HG02840 (cell line): ENCODE measurements around the gene NOM1.

Experiments used
- ATAC-seq: cut with Tn5 transposase; IDR thresholded peaks from one replicate; pipeline ENCODE4 v1.9.1; 2021; ENCODE audit warnings: mild to moderate bottlenecking, moderate library complexity, moderate number of reproducible peaks; ENCODE audit not compliant: unreplicated experiment, low FRiP score

NOM1 gene

DNA sequence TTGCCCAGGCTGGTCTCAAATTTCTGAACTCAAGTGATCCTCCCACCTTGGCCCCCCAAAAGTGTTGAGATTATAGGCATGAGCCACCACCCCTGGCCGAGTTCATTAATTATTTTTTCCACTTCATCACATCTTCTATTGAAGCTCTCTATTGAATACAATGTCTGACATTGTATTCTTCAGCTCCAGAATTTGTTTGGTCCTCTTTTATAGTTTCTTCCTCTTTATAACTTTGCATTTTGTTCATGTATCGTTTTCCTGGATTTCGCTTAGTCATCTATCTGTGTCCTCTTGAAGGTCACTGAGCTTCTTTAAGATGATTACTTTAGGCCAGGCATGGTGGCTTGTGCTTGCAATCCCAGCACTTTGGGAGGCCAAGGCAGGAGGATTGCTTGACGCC lies 30.2 kb downstream of the NOM1 start:
- ATAC-seq, result no peak

DNA sequence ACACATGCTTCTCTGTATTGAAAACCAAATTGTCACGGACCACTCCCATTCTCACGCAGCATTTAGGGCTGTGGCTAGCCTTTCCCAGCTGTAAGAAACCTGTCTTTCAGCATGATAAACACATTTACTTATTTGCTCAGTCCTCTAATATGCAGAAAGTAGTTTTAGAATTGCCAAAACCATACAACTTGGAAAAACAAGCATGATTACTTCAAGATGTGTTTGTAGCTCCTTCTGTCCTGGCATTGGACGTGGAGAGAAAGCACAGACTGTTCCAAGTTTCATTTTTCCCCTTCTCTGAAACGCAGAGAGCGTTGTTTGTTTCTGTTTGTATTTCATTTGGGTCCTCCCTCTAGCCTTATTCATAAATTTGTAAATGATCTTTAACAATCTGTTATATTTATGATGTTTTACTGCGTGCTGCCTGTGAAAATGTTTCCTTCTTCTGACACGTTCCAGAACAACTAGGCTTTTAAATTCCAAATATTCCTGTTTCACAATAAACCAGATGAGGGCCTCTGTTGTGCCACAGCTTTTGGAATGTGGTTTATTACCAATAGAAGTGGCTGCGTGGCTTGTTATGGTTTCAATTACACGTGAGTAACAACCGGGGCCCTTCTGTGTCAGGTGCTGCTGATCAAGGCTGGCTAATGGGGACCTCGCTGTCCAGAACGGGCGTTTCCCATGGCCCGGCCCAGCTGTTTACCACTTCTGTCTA lies 34.8 kb downstream of the NOM1 start:
- ATAC-seq, result no peak

GRCh38 chr7:156985101-156985992 lies 35.8 kb downstream of the NOM1 start:
- no peak for ATAC-seq

- ATAC-seq, result no peak
These were observed 36.9 kb downstream of the NOM1 start for GRCh38 chr7:156986378-156986777.

DNA sequence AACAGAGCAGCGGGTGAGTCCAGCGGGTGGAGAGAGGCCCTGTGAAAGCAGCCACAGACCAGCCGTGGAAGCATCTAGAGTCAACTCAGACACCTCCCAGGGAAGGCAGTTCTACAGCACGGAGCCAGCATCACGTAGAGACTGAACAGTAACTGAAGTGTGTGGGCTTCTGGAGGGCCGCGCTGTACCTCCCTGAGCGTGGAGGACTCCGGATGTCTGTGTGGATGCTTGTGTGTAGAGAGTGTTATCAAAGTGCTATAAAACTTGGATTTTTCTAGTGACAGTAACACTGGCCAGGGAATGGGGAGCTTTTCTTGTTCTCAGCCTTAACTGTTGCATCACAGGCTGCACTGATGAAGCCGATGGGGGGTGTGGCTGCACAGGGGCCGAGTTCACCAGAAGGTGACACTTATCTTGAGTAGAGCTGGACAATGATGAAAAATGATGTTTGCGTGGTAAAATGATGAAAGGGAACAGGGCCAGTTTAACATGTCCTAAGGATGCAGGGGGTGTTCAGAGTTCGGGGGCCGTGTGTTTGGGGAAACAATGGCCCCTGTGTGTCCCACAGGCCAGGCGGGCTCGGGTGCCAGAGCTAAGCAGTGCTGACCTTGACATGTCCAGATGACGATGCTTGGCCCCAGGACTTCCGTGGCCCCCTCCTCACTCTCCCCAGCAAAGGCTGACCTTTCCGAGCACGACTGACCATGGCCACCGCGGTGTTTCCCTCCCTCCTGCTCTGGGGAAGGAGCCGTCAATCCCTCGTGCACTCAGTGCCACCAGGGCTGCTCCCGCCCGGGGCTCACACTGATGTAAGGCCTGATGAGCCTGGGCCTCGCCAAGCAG lies 39.1 kb downstream of the NOM1 start:
- ATAC-seq, result no peak

DNA sequence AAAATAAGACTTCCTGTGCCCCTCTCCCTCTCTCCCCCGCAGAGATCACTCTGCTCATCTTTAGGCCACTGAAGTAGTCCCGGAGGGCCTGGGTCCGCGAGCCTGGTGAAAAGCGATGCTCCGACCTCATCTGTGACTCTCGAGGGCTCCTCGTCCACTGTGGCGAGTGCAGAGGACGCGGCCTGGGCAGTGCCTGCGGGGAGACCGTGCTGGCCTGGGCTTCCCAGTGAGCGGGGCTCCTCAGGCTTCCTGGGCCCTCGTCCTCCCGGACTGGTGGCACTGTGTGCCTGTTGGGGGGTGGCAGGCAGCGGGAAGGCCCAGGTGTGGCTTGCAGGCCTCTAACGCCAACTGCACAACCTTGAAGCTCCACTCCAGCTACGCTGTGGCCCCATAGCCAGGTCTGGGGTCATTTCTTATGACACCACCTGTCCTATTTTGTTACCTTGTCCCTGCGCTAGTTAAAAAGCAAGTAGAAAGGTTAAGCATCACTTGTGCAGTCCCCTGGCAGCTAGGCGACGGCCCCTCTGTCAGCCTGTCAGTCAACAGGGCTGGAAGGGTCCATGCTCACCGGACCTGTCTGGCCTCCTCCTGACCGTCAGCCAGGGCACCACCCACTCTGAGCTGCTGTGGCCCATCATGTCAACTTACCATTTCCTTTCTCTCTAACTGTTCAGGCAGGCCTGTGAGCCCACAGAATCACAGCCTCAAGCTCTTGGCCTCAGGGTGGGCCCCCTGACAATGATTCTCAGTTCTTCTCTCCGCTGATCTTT lies 40.4 kb downstream of the NOM1 start:
- no peak for ATAC-seq

DNA sequence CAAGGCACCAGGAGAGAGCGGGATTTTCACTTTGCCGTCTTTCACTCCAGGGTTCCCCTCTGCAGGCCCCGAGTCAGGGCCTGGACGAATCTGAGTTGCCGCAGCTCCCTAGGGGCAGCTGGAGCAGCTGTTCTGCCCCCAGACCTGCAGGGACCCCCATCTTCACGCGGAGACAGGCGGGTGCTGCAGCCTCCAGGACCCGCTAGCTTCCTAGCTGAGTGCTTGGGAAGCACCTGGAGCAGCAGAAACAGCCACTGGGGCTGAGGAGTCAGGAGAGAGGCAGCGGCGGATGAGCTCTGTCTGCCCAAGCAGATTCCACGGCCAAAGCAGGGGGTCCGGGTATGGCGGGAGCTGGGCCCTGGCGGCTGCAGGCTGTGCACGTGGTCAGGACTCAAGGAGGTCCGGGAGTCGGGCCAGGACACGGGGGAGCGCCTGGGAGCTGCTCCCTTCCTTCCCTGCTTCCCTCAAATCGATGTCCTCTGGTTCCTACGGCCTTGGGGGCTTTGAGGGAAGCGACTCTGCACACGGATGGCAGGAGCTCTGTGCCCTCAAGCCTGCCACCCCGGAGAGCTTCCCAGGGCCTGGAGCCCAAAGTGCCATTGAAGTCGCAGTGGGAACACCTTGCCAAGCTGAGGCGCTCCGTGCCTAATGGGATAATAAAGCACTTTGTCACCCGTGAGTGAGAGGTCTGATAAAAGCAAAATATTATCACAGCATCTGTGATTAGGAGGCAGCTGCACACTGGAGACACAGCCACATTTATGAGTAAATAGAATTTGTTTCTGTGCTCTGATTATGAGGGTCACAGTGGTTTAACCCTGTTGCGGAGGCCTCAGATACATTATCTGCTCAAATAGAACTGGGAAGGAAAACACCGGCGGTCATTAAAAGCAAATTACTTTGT lies 43.8 kb downstream of the NOM1 start:
- ATAC-seq, result no peak

- ATAC-seq, result no peak
These were observed 44.4 kb downstream of the NOM1 start for GRCh38 chr7:156993925-156994235.

DNA sequence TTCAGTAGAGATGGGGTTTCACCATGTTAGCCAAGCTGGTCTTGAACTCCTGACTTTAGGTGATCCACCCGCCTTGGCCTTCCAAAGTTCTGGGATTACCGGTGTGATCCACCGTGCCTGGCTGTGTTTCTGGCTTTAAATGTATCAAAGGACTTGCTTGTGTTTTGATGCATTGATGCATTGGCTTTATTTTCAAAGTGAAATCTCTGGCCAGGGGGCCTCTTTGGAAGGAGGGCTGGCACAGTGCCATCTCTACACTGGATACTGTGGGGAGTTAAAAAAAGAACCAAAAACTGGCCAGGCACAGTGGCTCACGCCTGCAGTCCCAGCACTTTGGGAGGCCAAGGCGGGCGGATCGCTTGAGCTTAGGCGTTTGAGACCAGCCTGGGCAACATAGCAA lies 44.9 kb downstream of the NOM1 start:
- ATAC-seq, result no peak

DNA sequence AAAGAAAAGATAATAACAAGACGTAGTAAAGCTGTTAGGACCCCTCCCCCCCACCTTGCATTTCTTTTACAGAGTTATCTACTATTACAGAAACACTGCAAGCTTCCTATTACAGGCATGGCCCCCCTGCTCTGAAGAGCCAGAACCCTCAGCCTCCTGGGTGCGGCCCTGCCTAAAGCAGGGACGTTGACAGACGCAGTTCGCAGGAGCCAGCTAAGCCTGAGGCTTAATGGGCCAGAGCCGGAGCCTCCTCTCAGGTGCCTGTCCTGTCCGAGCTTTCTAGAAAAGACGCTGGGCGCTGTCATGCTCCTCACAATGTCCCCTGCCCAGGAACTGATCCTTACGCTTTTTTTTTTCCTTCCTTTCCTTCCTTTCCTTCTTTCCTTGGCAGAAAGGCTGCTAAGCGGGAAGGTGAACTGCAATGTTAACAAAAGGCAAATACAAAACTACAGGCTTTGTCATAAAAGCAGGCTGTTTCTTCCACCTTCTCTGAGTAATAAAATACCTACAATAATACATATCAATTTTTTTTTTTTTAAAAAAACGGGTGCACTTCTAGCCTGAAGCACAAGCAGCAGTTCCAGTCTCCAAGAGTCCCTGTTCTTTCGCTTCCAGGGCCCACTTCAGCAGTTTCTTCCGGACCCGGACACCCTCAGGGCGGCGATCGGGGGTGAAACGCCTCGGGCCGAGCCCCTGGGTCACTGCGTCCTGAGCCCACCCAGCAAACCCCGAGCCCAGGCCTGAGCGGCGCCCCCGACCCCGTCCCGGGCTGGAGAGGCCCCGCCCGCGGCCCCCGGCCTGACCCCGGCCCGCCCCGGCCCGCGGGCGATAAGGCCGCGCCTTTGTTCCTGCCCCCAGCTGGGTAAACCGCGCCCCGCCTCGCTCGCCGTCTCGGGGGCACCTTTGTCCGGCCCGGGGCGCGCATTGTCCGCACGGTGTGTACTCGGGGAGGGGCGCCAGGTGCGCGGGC lies 49.8 kb downstream of the NOM1 start:
- ATAC-seq, result no peak

DNA sequence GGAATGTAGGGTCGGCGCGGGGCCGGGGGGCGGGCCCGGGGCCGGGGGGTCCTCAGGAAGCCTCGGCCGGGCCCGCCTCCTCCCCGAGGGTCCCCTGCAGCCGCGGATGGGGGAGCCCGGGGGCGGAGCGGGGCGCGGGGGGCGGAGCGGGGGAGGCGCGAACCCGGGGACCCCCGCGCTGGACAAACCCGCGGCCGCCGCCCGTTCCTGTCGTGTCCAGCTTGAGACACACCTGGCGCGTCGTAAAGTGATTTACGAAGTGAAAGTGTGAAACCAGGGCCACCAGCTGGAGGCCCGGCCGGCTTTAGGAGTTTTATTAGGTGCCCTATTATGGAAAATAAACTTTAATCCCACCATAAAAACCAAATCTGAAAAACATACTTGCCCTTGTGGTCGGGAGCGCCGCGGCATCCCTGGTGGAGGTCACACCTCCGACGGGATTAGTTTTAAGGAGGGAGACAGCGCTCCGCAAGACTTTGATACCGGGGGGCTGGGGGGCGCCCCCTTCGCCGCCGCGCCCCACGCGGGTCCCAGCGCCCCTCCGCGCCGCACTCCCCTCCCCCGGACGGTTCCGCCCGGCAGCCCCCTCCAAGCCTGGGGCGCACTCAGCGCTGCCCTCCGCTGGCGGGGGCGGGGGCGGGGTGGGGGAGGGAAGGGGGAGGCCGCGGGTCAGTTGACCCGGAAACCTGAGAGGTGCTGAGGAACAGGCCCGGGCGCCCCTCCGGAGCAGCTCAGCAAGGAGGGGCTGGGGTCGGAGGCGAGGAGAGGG lies 50.6 kb downstream of the NOM1 start:
- ATAC-seq, result no peak

DNA sequence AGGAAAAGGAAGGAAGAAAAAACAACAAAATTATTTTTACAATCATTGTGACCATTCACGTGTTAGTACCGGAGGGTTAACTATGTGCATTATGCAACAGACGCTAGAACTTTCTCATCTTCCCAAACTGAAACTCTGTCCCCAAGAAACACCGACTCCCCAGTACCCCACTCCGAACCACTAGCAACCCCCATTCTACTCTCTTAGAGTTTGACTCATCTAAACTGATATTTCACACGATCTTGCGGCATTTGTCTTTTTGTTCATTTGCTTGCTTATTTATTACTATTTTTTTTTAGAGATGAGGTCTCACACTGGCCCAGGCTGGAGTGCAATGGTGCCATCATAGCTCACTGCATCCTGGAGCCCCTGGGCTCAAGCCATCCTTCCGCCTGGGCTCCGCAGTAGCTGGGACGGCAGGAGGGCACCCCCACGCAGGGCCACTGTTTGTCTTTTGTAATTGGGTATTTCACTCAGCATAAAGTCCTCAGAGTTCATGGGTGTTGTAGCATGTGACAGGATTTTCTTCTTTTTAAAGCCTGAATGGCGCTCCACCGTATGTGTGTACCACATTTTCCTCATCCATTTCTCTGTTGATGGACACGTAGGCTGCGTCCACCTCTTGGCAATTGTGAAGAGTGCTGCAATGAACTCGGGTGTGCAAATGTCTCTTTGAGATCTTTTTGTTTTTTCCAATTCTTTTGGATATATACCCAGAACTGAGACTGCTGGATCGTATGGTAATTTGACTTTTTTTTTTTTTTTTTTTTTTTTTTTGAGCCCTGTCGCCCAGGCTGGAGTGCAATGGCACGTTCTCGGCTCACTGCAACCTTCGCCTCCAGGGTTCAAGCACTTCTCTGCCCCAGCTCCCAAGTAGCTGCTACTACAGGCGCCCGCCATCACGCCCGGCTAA lies 51.5 kb downstream of the NOM1 start:
- ATAC-seq, result no peak

- no peak for ATAC-seq
These were observed 52.7 kb downstream of the NOM1 start for GRCh38 chr7:157001920-157002818.

DNA sequence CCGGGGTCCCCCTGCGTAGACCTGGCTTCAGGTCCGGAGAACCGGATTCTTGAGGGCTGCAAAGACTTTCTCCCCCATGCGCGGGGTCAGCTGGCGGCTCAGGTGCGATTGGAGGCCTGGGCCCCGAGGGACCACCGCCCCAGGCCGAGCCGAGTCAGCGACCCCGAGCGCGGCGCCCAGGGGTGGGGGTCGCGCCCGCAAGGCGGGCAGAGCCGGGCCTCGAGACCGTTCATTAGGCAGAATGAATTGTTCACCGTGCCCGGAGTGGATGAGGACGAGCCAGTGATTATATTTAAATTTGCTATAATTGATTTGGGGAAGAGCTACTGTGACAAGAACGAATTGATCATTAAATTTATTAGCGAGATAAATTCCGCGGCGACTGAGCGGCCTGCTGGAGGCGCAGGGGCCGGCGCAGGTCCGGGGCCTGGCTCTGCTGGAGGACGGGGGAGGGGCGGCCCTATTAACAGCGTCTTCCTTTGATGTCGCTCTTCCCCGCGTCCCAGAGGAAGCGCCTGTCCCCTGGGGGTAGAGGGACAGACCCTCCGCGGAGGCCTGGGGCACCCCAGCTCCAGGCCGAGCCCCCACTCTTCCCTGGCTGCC lies 53.4 kb downstream of the NOM1 start:
- no peak for ATAC-seq

- ATAC-seq, result no peak
These were observed 53.9 kb downstream of the NOM1 start for GRCh38 chr7:157003445-157003755.
